Measurements from ENCODE around the gene RGMB. TPM values are rescaled to one million over a fixed set of nuclear protein-coding genes. Genes with fewer than 3 reads are reported as not detected.

Gene RGMB
- total and polyA plus RNA-seq, 4 donors: 2.5 to 5.3 (median 3.0) TPM

GRCh38 chr5:98741926-98742325, 31.5 kb upstream of the RGMB start:
- peaks cover 0 to 5% (median 1%) of the 10 kb centered on the region in 4 donors for H3K9me3 ChIP-seq (ENCODE audit: control insufficient read depth in 4 of 4, low read length in 3 of 4)
- WGBS: 88% methylated on average over 1 of the region's 1 CpG
- H3K27me3 ChIP-seq (ENCODE audit: control insufficient read depth in 4 of 4, insufficient read depth in 4 of 4, low read length in 3 of 4): peaks cover 0 to 3% (median 0%) of the 10 kb centered on the region in 4 donors
- H3K36me3 ChIP-seq (ENCODE audit: control insufficient read depth in 4 of 4, insufficient read depth in 3 of 4, low read depth in 1 of 4, low read length in 3 of 4): no peaks in the 10 kb centered on the region
- H3K4me3 ChIP-seq (ENCODE audit: low read depth in 1 of 3, low read length in 3 of 3): no peak overlapping the region
- no peaks in the 10 kb centered on the region for H3K4me1 ChIP-seq (ENCODE audit: control insufficient read depth in 4 of 4, insufficient read depth in 4 of 4, low read length in 3 of 4)
- no peak for DNase-seq (ENCODE audit: low spot score)
- TF ChIP-seq HNF4A (conservative IDR thresholded peaks at IDR 0.05) (no peak), EGR1 (IDR thresholded peaks at IDR 0.05; ENCODE audit: low read depth in 2 of 2) (no peak), RXRA (IDR thresholded peaks at IDR 0.05) (no peak), NR2F2 (IDR thresholded peaks at IDR 0.05) (no peak), YY1 (IDR thresholded peaks at IDR 0.05) (no peak), HNF4G (IDR thresholded peaks at IDR 0.05) (no peak), GABPA (IDR thresholded peaks at IDR 0.05 in 1 of 2, conservative IDR thresholded peaks at IDR 0.05 in 1 of 2) (no peak), ZBTB33 (IDR thresholded peaks at IDR 0.05) (no peak), REST (IDR thresholded peaks at IDR 0.05) (no peak), FOXA2 (IDR thresholded peaks at IDR 0.05) (no peak)
- H3K9ac ChIP-seq (ENCODE audit: low read depth in 1 of 2, low read length in 2 of 2): no peak overlapping the region
- H3K27ac ChIP-seq (ENCODE audit: low read depth in 1 of 2, low read length in 2 of 2): no peak overlapping the region

- H3K9me3 ChIP-seq (ENCODE audit: control insufficient read depth in 4 of 4, low read length in 3 of 4): peaks cover 0 to 3% (median 0%) of the 10 kb centered on the region in 4 donors
- no peaks in the 10 kb centered on the region for H3K4me1 ChIP-seq (ENCODE audit: control insufficient read depth in 4 of 4, insufficient read depth in 4 of 4, low read length in 3 of 4)
- 79% methylated on average over 5 of the region's 5 CpGs for WGBS
- no peak overlapping the region for H3K27ac ChIP-seq (ENCODE audit: low read depth in 1 of 2, low read length in 2 of 2)
- H3K36me3 ChIP-seq (ENCODE audit: control insufficient read depth in 4 of 4, insufficient read depth in 3 of 4, low read depth in 1 of 4, low read length in 3 of 4): no peaks in the 10 kb centered on the region
- DNase-seq (ENCODE audit: low spot score): no peak
- no peak overlapping the region for H3K4me3 ChIP-seq (ENCODE audit: low read depth in 1 of 3, low read length in 3 of 3)
- TF ChIP-seq GABPA (IDR thresholded peaks at IDR 0.05 in 1 of 2, conservative IDR thresholded peaks at IDR 0.05 in 1 of 2) (no peak), RXRA (IDR thresholded peaks at IDR 0.05) (no peak), HNF4G (IDR thresholded peaks at IDR 0.05) (no peak), JUND (IDR thresholded peaks at IDR 0.05) (no peak), HNF4A (conservative IDR thresholded peaks at IDR 0.05) (no peak), REST (IDR thresholded peaks at IDR 0.05) (no peak), FOXA2 (IDR thresholded peaks at IDR 0.05) (no peak), FOXA1 (IDR thresholded peaks at IDR 0.05) (no peak), RAD21 (IDR thresholded peaks at IDR 0.05) (no peak), EGR1 (IDR thresholded peaks at IDR 0.05; ENCODE audit: low read depth in 2 of 2) (no peak), MAX (IDR thresholded peaks at IDR 0.05) (no peak), ATF3 (IDR thresholded peaks at IDR 0.05) (no peak), SP1 (IDR thresholded peaks at IDR 0.05) (no peak), CTCF (IDR thresholded peaks at IDR 0.05; ENCODE audit: low read depth, low read length, missing input control) (no peak), TAF1 (conservative IDR thresholded peaks at IDR 0.05) (no peak), YY1 (IDR thresholded peaks at IDR 0.05) (no peak)
- no peak overlapping the region for H3K9ac ChIP-seq (ENCODE audit: low read depth in 1 of 2, low read length in 2 of 2)
- H3K27me3 ChIP-seq (ENCODE audit: control insufficient read depth in 4 of 4, insufficient read depth in 4 of 4, low read length in 3 of 4): peaks cover 0 to 3% (median 0%) of the 10 kb centered on the region in 4 donors
These were observed 30.9 kb upstream of the RGMB start for GRCh38 chr5:98742396-98743073.
